HL-60/S4 treated with phorbol 12-myristate 13-acetate at 8.2 ng/mL for 4 days and 3 days (cell line): ENCODE measurements around the gene DDX59.

ENCODE experiments used
- in situ Hi-C: fragments of 300-500 bp; cut with MboI; formaldehyde crosslinking; loops from 2 replicates; pipeline ENCODE4 v1.15.0; 2022; ENCODE audit warnings: low sequenced_read_pairs

Gene DDX59

GRCh38 chr1:200669314-200670241 is at the start of gene DDX59:
TSS of gene DDX59 (minus strand) at chr1:200669907. CDS start at chr1:200666740, 3,167 bp downstream.
- in situ Hi-C loops: no loop called here

GRCh38 chr1:200714504-200715187 is 44.9 kb upstream of the DDX59 start:
- in situ Hi-C loops: no loop called here

- in situ Hi-C loops: no loop called here
Measured at GRCh38 chr1:200710166-200710565, 40.5 kb upstream of the DDX59 start.

- in situ Hi-C loops: no loop called here
Measured at GRCh38 chr1:200708769-200709168, 39.1 kb upstream of the DDX59 start.

- in situ Hi-C loops: no loop called here
Measured at GRCh38 chr1:200708161-200708560, 38.5 kb upstream of the DDX59 start.

- in situ Hi-C loops: no loop called here
Measured at GRCh38 chr1:200707116-200707515, 37.4 kb upstream of the DDX59 start.

- in situ Hi-C loops: no loop called here
Measured at GRCh38 chr1:200706111-200706814, 36.6 kb upstream of the DDX59 start.

- in situ Hi-C loops: no loop called here
Measured at GRCh38 chr1:200704986-200705500, 35.3 kb upstream of the DDX59 start.

- in situ Hi-C loops: no loop called here
Measured at GRCh38 chr1:200699871-200700270, 30.2 kb upstream of the DDX59 start.

- in situ Hi-C loops: no loop called here
Measured at GRCh38 chr1:200694738-200695137, 25.0 kb upstream of the DDX59 start.

GRCh38 chr1:200693327-200693726 is 23.6 kb upstream of the DDX59 start:
- in situ Hi-C loops: no loop called here

- in situ Hi-C loops: no loop called here
Measured at GRCh38 chr1:200692316-200692715, 22.6 kb upstream of the DDX59 start.

GRCh38 chr1:200686620-200687019 is 16.9 kb upstream of the DDX59 start:
- in situ Hi-C loops: no loop called here

GRCh38 chr1:200684015-200684414 is 14.3 kb upstream of the DDX59 start:
- in situ Hi-C loops: no loop called here

- in situ Hi-C loops: no loop called here
Measured at GRCh38 chr1:200683298-200683697, 13.6 kb upstream of the DDX59 start.

- in situ Hi-C loops: no loop called here
Measured at GRCh38 chr1:200681231-200681630, 11.5 kb upstream of the DDX59 start.

- in situ Hi-C loops: no loop called here
Measured at GRCh38 chr1:200676829-200677228, 7.1 kb upstream of the DDX59 start.

GRCh38 chr1:200675588-200675852 is 5.8 kb upstream of the DDX59 start:
- in situ Hi-C loops: no loop called here

GRCh38 chr1:200674838-200675587 is 5.3 kb upstream of the DDX59 start:
- in situ Hi-C loops: no loop called here

- in situ Hi-C loops: no loop called here
Measured at GRCh38 chr1:200673952-200674823, 4.5 kb upstream of the DDX59 start.
